ENCODE data around the gene SLC38A9.

DNA sequence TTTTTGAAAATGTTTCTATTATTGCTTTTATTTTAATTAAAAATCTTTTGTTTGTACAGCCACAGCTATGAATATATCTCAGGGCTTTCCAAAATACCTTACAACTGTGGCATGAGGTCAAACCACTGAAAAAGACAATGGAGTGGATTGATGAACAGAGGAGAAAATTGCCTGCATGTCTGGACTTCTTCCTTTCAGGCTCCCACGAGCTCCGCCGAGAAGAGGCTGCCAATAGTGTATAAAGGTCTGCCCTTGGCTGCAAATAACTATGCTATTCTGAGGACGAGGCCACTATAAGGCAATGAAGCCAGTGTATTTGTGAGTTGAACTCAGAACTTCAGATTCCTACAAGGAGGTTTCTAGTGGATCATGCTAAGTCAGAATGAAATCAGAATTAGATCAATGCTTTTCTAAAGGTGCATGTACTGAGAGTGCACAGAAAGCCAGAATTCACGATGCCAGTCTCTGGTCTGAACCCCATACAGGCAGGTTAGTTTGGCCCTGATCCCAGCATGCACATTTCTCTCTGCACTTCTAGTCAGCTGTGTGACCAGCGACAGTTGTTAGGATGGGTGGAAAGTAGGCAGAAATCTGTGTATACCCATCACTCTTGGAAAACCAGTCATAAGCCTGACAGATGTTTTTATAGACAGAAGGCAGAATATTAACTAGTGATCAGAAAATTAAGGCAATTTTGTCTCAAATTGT, 134.6 kb downstream of the SLC38A9 start:
- TF ChIP-seq, protein P1, sequence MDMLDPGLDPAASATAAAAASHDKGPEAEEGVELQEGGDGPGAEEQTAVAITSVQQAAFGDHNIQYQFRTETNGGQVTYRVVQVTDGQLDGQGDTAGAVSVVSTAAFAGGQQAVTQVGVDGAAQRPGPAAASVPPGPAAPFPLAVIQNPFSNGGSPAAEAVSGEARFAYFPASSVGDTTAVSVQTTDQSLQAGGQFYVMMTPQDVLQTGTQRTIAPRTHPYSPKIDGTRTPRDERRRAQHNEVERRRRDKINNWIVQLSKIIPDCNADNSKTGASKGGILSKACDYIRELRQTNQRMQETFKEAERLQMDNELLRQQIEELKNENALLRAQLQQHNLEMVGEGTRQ (IDR thresholded peaks at IDR 0.05), result no peak
- TF ChIP-seq RFX5 (IDR thresholded peaks at IDR 0.05) (no peak), POLR2A (IDR thresholded peaks at IDR 0.05; ENCODE audit: low read length) (no peak), FOSL2 (IDR thresholded peaks at IDR 0.05) (no peak), FOSL2 (CRISPR knock-in tag; IDR thresholded peaks at IDR 0.05) (no peak), CHD4 (IDR thresholded peaks at IDR 0.05; ENCODE audit: borderline replicate concordance) (no peak), MYC (IDR thresholded peaks at IDR 0.05; ENCODE audit: borderline replicate concordance, low read length) (no peak), MAZ (IDR thresholded peaks at IDR 0.05; ENCODE audit: borderline replicate concordance, low read depth, low read length) (no peak), EP300 (IDR thresholded peaks at IDR 0.05) (no peak)
- TF ChIP-seq, protein P2, sequence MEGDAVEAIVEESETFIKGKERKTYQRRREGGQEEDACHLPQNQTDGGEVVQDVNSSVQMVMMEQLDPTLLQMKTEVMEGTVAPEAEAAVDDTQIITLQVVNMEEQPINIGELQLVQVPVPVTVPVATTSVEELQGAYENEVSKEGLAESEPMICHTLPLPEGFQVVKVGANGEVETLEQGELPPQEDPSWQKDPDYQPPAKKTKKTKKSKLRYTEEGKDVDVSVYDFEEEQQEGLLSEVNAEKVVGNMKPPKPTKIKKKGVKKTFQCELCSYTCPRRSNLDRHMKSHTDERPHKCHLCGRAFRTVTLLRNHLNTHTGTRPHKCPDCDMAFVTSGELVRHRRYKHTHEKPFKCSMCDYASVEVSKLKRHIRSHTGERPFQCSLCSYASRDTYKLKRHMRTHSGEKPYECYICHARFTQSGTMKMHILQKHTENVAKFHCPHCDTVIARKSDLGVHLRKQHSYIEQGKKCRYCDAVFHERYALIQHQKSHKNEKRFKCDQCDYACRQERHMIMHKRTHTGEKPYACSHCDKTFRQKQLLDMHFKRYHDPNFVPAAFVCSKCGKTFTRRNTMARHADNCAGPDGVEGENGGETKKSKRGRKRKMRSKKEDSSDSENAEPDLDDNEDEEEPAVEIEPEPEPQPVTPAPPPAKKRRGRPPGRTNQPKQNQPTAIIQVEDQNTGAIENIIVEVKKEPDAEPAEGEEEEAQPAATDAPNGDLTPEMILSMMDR (IDR thresholded peaks at IDR 0.05), result no peak

All from A549 (cell line).